ENCODE measurements around the gene RNF130. TPM values are rescaled to one million over a fixed set of nuclear protein-coding genes. Genes with fewer than 3 reads are reported as not detected.

RNF130 gene
- total and polyA plus RNA-seq, 2 experiments from 2014 or later, result 69.6 to 83.0 TPM

DNA sequence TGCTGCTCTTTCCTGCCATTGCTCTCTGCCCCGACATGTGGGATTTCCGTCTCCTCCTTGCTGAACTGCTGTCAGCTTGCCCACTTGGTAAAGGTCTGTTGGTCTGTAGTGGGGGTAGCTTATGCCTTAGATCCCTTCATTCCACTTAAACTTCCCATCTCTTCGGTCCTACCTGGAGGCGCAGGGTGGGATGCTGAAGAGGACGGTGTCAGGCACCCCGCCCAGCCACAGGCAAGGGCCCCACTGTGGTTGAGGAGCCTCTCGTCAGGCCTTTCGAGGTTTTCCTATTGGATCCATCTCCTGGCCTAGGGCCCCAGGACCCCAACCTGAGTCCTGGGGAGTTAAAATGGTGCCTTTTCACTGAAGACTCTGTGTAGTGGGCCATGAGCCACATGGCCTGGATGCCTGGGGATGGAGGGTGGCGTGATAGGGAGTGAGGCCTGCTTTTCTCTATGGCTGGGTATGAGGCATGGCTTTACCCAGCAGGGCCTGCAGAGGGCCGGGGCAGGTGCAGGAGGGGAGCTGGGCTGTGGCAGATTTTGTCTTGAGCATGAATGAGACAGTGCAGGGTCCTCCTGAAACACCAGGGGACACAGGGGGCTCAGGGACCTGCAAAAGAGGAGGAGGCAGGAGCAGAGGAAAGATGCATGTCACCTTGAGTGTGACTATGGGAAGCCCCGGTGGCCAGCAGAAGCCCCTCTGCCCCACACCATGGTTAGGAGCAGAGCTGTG, 25.8 kb upstream of the RNF130 start:
- H3K9me3 ChIP-seq (ENCODE audit: low read depth), result no peaks in the 10 kb centered on the region
- no peak overlapping the region for H3K4me3 ChIP-seq
- TF ChIP-seq CTCF (IDR thresholded peaks at IDR 0.05; ENCODE audit: low read depth, low read length), result no peak
- H3K36me3 ChIP-seq, result no peaks in the 10 kb centered on the region
- no peak for DNase-seq (ENCODE audit: low read depth in 1 of 2, low spot score in 1 of 2)
- no peak overlapping the region for H3K27ac ChIP-seq
- no peaks in the 10 kb centered on the region for H3K27me3 ChIP-seq
- peaks cover 2% of the 10 kb centered on the region for H3K4me1 ChIP-seq (ENCODE audit: low read depth)

- no peak overlapping the region for H3K4me3 ChIP-seq
- no peak for DNase-seq (ENCODE audit: low read depth in 1 of 2, low spot score in 1 of 2)
- no peak overlapping the region for H3K27ac ChIP-seq
- TF ChIP-seq CTCF (IDR thresholded peaks at IDR 0.05; ENCODE audit: low read depth, low read length), result no peak
- no peaks in the 10 kb centered on the region for H3K27me3 ChIP-seq
- H3K36me3 ChIP-seq, result no peaks in the 10 kb centered on the region
- H3K4me1 ChIP-seq (ENCODE audit: low read depth), result peaks cover 8% of the 10 kb centered on the region
- no peaks in the 10 kb centered on the region for H3K9me3 ChIP-seq (ENCODE audit: low read depth)
Measured at GRCh38 chr5:180096616-180097015, 25.1 kb upstream of the RNF130 start.

GRCh38 chr5:180095545-180095944, 24.0 kb upstream of the RNF130 start:
- no peak overlapping the region for H3K27ac ChIP-seq
- H3K4me1 ChIP-seq (ENCODE audit: low read depth), result peaks cover 11% of the 10 kb centered on the region
- H3K27me3 ChIP-seq, result no peaks in the 10 kb centered on the region
- no peak overlapping the region for H3K4me3 ChIP-seq
- DNase-seq (ENCODE audit: low read depth in 1 of 2, low spot score in 1 of 2), result peak in 1 of 2 donors; percentile 10
- no peaks in the 10 kb centered on the region for H3K9me3 ChIP-seq (ENCODE audit: low read depth)
- no peak for TF ChIP-seq CTCF (IDR thresholded peaks at IDR 0.05; ENCODE audit: low read depth, low read length)
- no peaks in the 10 kb centered on the region for H3K36me3 ChIP-seq

DNA sequence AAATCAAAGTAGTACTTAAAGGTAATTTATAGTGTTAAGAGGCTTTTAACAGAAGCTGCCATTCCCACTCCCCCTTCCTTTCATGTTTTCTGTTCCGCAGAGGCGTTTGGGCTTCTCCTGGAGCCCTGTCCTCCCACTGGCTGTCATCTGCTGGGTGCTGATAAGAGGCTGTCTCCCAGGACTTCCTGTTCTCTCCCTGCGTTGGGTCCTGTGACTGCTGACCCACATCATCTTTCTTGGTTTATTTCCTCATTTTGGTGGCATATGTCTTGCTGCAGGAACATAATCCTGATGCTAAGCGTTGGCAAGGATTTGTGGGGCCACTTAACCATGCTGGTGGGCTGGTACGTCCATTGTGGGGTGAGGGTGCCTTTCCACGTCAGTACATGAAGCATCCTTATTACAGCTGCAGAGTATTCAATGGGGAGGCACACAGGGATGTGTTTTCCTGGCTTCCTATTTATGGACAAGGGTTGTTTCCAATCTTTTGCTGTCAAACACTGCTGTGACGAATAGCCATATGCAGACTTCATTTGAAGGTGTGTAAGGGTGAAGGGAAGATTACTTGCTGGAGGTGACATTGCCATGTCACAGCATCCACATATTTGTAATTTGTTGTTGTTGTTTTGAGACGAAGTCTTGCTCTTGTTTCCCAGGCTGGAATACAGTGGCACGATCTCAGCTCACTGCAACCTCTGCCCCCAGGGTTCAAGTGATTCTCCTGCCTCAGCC, 22.3 kb upstream of the RNF130 start:
- peaks cover 11% of the 10 kb centered on the region for H3K4me1 ChIP-seq (ENCODE audit: low read depth)
- TF ChIP-seq CTCF (IDR thresholded peaks at IDR 0.05; ENCODE audit: low read depth, low read length), result no peak
- peak in 1 of 2 donors; percentile 8 for DNase-seq (ENCODE audit: low read depth in 1 of 2, low spot score in 1 of 2)

DNA sequence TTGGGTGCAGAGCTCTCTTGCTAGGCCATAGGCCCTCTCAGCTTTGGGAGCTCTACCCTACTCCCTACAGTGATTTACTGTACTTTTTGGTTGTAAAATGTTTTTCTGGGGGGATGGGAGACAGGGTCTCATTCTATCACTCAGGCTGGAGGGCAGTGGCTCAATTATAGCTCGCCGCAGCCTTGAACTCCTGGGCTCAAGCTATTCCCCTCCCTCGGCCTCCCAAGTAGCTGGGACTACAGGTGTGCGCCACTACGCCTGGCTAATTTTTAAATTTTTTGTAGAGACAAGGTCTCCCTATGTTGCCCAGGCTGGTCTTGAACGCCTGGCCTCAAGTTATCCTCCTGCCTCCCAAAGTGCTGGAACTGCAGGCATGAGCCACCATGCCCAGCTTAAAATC, 21.7 kb upstream of the RNF130 start:
- H3K4me3 ChIP-seq, result no peak overlapping the region
- H3K36me3 ChIP-seq, result no peaks in the 10 kb centered on the region
- no peaks in the 10 kb centered on the region for H3K27me3 ChIP-seq
- H3K4me1 ChIP-seq (ENCODE audit: low read depth), result peaks cover 11% of the 10 kb centered on the region
- no peaks in the 10 kb centered on the region for H3K9me3 ChIP-seq (ENCODE audit: low read depth)
- H3K27ac ChIP-seq, result no peak overlapping the region
- no peak for TF ChIP-seq CTCF (IDR thresholded peaks at IDR 0.05; ENCODE audit: low read depth, low read length)
- no peak for DNase-seq (ENCODE audit: low read depth in 1 of 2, low spot score in 1 of 2)

More for the DNA sequence above, 22.3 kb upstream of the RNF130 start:
- Histone ChIP-seq H3K27me3 (no peaks in the 10 kb centered on the region), H3K27ac (no peak overlapping the region), H3K36me3 (no peaks in the 10 kb centered on the region), H3K9me3 (ENCODE audit: low read depth) (no peaks in the 10 kb centered on the region), H3K4me3 (no peak overlapping the region)
